ENCODE results near the gene UBXN2A. TPM values are rescaled to one million over a fixed set of nuclear protein-coding genes. Genes with fewer than 3 reads are reported as not detected.

The UBXN2A gene
- total RNA-seq, 2 donors from 2014 or later = 10.0 to 17.3 TPM

GRCh38 chr2:24020244-24020643, 80.0 kb downstream of the UBXN2A start:
- Histone ChIP-seq H3K4me3 (no peak overlapping the region), H3K4me1 (no peaks in the 10 kb centered on the region), H3K9ac (ENCODE audit: low read depth in 2 of 2, low read length in 2 of 2) (no peak overlapping the region), H3K27me3 (no peaks in the 10 kb centered on the region), H3K36me3 (no peaks in the 10 kb centered on the region), H3K27ac (no peak overlapping the region), H3K9me3 (no peaks in the 10 kb centered on the region)
- intact Hi-C loops (cut with DNase I) = loop anchor here (5.0 kb wide), 1 partner anchor 142 kb away; no protein-coding TSS in a partner anchor
- DNase-seq = no peak
- no peak for TF ChIP-seq CTCF (IDR thresholded peaks at IDR 0.05)

DNA sequence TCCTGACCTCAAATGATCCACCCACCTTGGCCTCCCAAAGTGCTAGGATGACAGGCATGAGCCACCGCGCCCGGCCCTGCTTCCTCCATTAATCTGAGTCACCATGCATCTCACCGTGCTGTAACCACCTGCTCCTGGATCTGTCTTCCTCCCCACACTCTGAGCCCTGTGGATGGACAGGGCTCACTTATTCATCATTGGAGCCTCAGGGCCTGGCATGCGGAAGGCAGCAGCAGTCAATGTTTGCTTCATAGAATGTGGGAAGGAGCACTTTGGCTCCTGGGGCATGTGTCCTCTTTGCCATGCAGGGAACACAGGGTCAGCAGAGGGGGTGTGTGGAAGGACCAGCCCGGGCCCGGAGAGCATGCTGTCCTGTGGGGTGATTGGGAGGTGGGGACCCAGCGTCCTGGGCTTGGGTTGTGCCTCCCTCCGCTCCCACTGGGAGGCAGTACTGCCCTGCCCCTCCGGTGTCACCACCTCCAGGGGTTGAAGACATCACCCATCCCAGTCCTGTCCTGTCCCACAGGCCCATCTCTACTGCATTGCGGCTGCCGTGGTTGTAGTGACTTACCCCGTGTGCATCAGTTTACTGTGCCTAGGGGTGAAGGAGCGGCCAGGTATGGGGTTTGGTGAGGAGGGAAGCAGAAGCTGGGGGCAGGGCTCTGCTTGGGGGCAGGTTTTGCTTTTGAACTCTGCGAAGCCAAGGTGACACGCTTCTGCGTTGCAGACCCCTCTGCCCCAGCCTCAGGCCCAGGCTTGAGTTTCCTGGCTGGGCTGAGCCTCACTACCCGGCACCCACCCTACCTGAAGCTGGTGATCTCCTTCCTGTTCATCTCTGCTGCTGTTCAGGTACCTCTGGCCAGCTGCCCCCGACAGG, 81.1 kb downstream of the UBXN2A start:
- DNase-seq = no peak
- intact Hi-C loops (cut with DNase I) = loop anchor here (5.0 kb wide), 1 partner anchor 141 kb away; no protein-coding TSS in a partner anchor
- no peaks in the 10 kb centered on the region for H3K36me3 ChIP-seq
- no peaks in the 10 kb centered on the region for H3K4me1 ChIP-seq
- no peak overlapping the region for H3K9ac ChIP-seq (ENCODE audit: low read depth in 2 of 2, low read length in 2 of 2)
- no peaks in the 10 kb centered on the region for H3K9me3 ChIP-seq
- no peak overlapping the region for H3K27ac ChIP-seq
- no peaks in the 10 kb centered on the region for H3K27me3 ChIP-seq
- peak; percentile 31 for TF ChIP-seq CTCF (IDR thresholded peaks at IDR 0.05)
- no peak overlapping the region for H3K4me3 ChIP-seq

DNA sequence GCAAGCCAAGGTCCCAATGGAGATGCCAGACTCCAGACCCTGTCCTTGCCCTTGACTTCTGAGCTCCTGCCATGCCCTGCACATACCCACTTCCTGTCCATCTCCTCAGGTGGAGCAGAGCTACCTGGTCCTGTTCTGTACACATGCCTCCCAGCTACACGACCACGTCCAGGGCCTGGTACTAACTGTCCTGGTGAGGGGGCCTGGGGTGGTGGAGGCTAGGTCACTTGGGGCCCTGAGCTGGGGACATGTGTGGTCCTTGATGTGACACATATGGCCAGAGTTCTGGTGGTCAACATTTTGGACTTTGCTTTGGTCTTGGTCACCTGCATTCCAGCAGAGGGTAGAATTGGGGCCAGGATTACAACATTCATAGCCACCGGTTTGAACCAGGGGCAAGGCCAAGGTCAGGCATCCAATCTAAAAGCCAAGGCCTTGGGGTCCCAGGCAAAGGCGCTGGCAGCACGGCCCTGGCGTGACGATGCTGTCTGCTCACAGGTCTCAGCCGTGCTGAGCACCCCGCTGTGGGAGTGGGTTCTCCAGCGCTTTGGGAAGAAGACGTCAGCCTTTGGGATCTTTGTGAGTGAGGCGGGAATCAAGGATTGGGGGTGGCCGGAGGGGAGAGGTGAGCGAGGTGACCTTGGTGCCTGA, 82.2 kb downstream of the UBXN2A start:
- intact Hi-C loops (cut with DNase I) = loop anchor here (5.0 kb wide), 1 partner anchor 140 kb away; no protein-coding TSS in a partner anchor
- Histone ChIP-seq H3K27ac (no peak overlapping the region), H3K36me3 (no peaks in the 10 kb centered on the region), H3K9ac (ENCODE audit: low read depth in 2 of 2, low read length in 2 of 2) (no peak overlapping the region), H3K4me1 (no peaks in the 10 kb centered on the region), H3K4me3 (no peak overlapping the region), H3K27me3 (no peaks in the 10 kb centered on the region), H3K9me3 (no peaks in the 10 kb centered on the region)
- no peak for TF ChIP-seq CTCF (IDR thresholded peaks at IDR 0.05)
- DNase-seq = no peak

GRCh38 chr2:24022975-24023575, 82.8 kb downstream of the UBXN2A start:
- no peak for DNase-seq
- H3K36me3 ChIP-seq = no peaks in the 10 kb centered on the region
- no peak overlapping the region for H3K4me3 ChIP-seq
- H3K27me3 ChIP-seq = no peaks in the 10 kb centered on the region
- H3K4me1 ChIP-seq = no peaks in the 10 kb centered on the region
- no peak for TF ChIP-seq CTCF (IDR thresholded peaks at IDR 0.05)
- H3K9me3 ChIP-seq = no peaks in the 10 kb centered on the region
- H3K27ac ChIP-seq = no peak overlapping the region
- intact Hi-C loops (cut with DNase I) = loop anchor here (5.0 kb wide), 1 partner anchor 139 kb away; no protein-coding TSS in a partner anchor
- H3K9ac ChIP-seq (ENCODE audit: low read depth in 2 of 2, low read length in 2 of 2) = no peak overlapping the region

GRCh38 chr2:24024018-24024417, 83.8 kb downstream of the UBXN2A start:
- TF ChIP-seq CTCF (IDR thresholded peaks at IDR 0.05) = no peak
- Histone ChIP-seq H3K4me1 (no peaks in the 10 kb centered on the region), H3K36me3 (no peaks in the 10 kb centered on the region), H3K4me3 (no peak overlapping the region), H3K27ac (no peak overlapping the region), H3K27me3 (no peaks in the 10 kb centered on the region), H3K9ac (ENCODE audit: low read depth in 2 of 2, low read length in 2 of 2) (no peak overlapping the region), H3K9me3 (no peaks in the 10 kb centered on the region)
- intact Hi-C loops (cut with DNase I) = loop anchor here (5.0 kb wide), 1 partner anchor 138 kb away; no protein-coding TSS in a partner anchor
- no peak for DNase-seq

Data from colonic mucosa (tissue), 4 donors.